HG02798 (cell line): ENCODE results near the gene HS6ST3.
A peak's percentile ranks its signal among the peaks of the same experiment; 100 is the strongest.

Experiments
- ATAC-seq: cut with Tn5 transposase; IDR thresholded peaks from one replicate; pipeline ENCODE4 v1.9.1; 2021; ENCODE audit warnings: mild to moderate bottlenecking; ENCODE audit not compliant: unreplicated experiment, poor library complexity

Gene HS6ST3

DNA sequence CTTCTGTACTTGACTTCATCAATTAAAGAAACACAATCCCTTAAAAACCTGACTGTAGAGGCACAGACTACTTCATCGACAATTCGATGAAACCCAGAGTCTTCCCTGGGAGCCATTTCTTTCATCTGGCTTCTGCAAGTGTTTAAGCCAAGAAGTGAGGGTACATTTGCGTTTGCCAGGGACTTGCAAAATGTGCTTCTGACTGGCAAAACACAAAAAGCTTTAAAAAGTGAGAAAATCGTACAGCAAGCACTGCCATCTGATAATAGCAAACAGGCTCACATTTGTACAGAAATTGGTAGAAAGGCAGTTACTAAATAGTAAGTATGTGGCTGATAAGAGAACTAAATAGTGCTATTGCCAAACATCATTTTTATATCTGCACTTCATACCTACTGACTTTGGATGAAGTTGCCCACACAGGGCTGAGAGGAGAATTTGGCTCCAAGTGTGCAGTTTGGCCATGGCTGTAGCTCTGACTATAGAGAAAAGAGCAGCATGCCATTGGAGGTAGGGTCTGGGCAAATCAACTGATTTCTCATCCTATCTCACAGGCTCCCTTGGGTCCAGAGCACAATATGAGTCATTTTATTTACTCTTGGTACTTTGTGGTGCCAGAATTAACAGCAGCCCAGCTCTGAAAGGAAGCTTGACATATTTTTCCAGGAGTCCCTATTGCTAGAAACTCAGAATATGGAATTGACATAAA lies 546.2 kb downstream of the HS6ST3 start:
- ATAC-seq = no peak

DNA sequence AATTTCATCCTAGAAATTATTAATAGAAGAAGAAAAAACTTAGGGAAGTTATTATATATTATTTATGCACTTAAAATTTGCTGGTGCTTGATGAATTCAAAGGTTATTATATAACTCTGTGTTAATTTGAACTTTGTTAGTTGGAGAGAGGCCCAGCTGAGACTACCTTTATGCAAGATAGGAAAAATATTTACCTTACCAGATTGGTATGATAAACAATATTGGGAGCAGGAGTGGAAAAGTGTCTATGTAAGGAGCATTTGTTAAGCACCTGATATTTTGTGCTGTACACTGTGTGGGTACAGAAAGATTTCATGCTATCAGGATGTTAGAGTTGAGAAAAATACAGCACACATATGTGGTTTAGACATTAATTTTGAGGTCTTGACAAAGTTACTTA lies 547.1 kb downstream of the HS6ST3 start:
- ATAC-seq = no peak

DNA sequence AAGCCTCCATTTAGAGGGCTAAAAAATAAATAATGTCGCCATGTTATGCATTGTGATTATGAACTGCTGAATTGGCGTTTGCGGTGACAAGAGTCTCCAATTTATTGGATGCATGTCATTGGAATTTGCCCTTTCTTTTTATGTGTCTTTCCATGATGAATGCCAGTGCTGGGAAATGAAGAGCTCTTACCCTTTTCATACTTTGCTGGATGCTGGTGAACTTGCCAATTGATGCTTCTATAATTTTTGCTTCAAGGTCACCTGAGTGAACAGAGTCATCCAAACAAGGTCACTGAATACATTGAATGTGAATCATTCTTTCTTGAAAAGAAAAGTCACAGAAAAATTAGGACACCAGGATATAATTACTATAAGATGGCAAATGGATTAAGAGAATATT lies 556.2 kb downstream of the HS6ST3 start:
- ATAC-seq = no peak

DNA sequence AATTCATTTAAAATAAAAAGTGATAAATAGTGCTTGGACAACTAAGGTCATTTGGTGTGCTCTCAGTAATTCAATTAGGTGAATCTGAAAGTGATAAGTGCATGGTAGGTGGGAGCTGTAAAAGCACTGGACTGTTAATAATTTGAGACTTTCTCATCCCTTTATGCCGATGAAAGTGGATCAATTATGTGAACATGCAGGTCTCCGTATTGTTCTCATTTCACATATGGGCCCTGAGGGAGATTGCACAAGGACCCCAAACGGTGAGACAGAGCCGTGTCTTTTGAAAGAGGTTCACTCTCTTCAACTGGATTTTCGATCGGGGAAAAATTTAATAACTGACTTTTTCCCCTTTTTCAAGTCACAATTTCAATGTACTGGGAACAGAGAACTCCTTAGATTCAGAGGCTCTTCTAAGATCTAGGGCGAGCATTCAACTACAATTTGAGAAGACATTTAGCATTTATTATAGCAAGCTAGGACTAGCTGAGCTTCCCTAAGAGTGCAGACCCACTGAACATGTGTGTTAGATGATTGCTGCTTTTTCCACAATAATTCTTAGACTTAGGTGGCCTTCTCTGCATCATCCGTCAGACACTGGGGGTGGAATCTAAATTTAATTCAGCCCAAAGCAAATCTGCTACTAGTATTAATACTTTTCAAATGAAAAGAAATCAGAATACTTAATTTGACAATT lies 556.8 kb downstream of the HS6ST3 start:
- no peak for ATAC-seq

DNA sequence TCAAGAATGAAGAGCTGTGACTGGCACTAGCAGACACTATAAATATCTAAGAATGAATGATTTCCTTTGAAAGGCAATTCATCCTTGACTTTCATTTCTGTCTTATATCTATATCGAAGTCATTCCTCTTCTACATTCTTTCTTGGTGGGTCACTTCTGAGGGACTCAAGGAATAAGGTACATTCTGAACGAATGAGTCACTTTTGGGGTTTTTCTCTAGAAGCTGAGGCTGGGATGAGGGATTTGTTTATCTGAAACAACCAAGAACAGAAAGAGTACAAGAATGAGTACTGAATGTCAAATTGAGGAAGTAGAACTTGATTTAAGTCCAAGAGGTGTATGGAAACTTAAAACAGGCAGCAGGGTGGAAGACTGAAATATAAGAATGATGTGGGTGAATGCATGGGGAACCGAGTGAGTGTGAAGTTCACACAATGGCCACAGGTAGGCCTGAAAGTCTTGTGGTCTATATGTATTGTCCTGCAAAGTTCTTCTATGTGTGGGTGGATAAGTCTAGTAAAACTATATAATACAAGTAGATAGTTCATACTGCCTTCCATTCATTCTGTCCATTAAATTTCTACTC lies 560.5 kb downstream of the HS6ST3 start:
- ATAC-seq = peak; percentile 89

DNA sequence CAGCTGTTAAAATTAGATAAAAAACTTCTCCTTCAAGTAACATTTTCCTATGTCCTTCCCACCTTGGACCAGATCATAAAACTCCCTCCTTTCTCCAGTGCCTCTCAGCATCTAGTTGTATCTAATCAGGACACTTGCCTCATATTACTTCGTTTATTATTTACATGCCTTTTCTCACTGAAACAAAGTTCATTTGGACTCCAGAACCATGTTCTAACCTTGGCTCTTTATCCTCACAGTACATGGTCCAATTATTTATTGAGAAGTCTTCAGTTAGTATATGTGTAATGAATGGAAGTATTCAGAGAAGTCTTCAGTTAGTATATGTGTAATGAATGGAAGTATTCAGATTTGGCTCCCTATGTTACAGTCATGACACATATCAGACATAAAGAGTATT lies 561.7 kb downstream of the HS6ST3 start:
- no peak for ATAC-seq

DNA sequence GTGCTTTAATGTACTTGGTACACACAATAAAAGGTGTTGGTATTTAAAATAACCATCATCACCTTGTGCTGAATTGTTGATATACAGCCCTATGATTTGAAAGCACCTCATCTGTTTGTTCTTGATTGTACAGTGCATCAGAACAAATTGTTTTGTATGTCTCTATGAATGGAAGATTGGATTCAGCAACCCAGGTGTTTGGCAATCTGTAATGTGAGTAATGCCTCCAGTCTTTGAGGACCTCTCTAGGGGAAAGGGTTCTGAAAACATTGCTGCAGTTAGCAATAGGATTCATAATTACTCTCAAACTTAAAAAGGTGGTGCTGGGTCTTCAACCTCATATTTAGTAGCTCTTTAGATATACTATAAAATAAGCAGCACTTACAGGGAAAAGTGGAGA lies 562.6 kb downstream of the HS6ST3 start:
- ATAC-seq = no peak

DNA sequence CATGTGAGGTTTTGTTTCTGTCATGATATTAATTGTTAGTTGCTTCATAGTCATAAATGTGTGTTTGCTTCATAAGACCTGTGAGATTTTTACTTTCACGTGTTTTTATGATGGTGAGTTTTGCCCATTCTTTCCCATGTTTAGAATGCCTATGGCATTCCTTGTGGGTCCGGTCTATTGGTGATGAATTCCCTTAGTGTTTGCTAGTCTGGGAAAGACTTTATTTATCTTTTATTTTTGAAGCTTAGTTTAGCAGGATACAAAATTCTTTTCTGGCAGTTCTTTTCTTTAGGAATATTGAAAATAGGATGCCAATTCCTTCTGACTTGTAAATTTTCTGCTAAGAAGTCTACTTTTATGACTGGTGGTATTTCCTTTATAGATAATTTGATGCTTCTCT lies 571.7 kb downstream of the HS6ST3 start:
- ATAC-seq = no peak

DNA sequence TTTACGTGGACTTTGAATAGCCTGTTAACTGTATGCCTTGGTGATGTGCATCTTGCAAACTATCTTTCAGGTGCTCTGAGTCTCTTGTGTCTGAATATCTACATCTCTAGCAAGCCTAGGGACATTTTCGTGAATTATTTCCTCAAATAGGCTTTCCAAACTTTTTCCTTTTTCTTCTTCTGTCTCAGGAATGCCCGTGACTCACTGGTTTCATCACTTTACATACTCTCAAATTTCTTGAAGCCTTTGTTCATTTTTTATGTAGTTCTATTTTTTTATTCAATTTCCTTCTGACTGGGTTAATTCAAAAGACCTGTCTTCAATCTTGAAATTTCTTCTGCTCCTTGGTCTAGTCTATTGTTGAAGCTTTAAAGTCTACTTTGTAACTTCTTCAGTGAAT lies 572.1 kb downstream of the HS6ST3 start:
- ATAC-seq = no peak

DNA sequence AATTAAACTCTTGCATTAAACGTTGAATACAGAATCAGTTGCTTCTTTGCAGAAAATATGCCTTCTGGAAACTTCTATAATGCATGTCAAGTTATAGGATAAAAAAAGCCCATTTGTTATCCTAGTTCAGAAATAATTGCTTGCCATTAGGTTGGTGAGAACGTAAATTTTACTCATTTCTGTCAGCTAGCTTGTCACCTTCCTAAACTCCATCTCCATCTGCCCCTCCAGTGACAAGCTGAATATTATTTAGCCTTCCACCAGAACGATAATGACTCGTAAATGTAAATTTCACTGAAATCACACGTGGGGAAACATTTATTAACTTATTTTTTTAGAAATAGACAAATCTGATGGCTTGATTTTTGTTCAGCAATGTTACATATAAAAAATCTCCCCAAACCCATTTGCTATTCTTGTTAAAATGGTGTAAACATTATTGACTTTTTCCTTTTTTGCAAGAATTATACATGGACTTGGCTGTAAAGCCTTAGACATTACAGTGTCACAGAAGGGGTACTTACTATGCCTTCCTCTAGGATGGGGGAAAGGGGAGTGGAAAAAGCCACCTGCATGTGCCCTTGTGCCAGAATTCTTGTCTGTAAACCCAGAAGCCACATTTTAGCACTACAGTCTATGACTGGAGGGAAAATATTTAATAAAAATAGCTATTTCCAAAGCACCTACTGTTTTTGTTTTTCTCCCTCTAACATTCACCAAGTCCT lies 577.5 kb downstream of the HS6ST3 start:
- no peak for ATAC-seq

DNA sequence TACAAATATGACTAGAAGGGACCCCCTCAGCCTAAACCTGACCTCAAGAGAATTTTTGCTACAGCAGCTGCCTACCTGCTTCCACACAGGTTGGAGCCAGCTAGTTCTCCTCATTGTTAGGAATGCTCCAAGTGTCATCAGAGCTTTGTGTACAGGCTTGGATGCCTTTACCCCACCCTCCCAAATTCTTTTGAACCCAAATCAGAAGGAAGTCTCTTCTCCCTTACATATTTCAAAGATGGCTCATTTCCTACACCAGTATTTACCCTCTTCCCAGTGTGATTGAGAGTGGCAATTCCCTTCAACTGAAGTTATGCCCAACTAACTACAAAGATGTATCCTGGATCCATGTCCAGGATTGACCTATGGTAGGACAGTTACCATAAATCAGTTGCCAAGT lies 581.2 kb downstream of the HS6ST3 start:
- ATAC-seq = no peak

DNA sequence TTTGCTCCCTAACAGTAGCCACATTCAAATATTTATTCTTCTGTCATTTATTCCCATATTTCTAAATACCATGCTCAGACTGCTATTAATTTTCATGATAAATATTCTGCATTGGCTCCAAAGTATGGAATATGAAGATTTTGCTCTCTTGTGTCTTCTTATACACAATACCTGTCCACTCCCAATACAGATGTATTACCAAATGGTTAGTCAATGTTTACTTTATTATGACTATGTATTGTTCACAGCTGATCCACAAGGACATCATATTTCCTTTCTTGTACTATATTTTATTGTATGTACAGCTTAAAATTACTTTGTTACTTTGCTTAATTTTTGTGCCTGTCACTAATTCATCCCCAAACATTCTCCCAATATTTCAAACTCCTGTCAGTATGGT lies 582.1 kb downstream of the HS6ST3 start:
- ATAC-seq = no peak

DNA sequence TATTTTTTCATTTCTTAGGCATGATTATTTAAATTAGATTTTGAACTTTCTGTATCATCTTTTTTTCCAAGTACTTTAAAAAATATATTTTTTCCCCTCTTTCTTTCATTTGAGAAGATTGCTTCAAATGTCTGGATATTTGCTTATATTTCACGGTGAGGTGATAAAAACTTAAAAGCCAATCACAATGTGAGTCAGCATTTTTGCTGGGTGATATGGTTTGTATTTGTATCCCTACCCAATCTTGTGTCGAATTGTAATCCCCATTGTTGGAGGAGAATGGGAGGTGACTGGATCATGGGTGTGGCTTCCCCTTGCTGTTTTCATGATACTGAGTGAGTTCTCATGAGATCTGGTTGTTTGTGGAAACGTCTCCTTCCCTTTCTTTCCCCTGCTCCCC lies 583.9 kb downstream of the HS6ST3 start:
- ATAC-seq = no peak

DNA sequence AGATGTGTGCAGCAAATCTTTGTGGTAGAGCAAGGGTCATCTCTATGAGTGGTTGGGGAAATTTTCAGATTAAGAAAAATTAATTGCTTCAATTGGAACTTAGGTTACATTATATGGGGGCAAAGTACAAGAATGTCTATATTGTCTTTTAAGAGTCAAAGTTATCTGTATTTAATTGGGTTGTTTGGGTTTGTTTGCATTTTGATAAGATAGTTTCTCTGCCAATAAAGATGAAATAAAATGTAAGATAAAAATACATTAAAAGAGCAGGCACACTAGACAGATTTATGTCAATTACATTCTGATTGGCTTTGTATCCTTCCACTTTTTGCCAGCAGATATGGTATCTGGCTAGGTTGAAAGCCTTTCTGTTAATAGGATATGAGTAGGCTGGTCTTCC lies 587.1 kb downstream of the HS6ST3 start:
- ATAC-seq = no peak

DNA sequence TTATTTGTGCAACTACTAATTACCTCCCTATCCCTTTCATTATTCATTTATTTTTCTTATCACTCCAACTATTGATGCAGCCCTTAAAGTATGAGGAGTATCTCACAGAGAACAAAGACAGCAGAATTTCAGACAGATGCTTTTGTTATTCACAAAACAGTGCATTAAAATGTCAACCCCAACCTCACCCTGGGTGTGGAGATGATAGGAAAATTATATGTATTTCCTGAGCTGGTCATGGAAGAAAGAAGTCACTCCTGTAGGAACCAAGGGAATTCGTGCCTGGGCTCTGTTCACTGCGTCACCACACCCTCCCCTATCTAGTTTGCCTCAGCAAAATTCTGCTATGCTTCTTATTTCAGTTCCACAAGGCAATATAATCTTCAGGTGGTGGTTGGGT lies 588.9 kb downstream of the HS6ST3 start:
- no peak for ATAC-seq

DNA sequence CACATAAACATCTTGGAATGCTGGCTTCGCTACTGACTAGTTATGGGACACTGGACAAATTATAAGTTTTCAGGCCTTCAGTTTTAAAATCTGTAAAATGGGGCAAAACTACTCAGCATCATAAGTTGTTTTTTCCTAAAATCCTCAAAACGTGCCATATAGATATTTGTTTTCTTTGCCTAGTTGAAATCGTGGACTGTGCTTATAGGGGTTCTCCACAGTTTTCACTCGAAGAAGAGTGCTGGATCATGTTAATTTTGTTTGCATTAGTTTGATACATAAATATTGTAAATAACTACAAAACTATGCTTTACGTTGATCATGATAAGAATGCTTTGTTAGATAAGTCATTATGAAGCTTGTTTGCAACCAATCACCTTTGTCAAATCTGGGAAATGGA lies 591.0 kb downstream of the HS6ST3 start:
- ATAC-seq = no peak

DNA sequence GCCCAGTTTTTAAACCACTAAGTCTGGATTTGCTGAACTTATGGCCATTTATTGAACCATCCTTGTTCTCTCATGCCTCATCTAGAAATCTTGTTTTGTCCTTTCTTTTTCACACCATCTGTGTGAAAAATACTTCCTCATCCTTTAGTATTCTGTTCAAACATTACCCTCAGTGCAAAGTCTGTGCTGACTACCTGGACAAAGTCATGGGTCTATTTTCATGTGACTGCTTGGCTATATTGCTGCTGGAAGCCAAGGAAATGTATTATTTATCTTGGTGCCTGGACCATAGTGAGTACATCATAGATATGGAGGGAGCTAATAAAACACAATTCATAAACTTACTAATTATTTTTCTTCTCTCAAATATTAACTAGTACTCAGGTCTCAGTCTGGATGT lies 591.9 kb downstream of the HS6ST3 start:
- no peak for ATAC-seq

DNA sequence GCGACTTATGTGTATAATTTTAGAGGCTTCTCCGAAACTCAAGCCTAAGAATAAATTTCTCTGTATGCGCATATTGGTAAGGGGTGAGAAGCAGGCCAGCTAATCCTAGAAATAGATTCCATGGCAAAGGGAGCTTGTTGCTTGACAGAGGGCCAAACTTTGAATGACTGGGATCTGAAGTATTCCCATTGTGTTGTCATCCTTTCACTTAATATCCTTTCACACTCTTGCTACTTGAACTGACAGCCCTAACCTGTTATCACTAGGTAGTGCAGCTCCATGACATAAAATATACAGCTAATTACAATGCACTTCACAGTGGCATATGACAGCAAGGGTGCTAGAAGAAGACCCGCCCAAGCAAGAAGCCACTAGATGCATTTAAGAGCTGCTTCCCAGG lies 594.6 kb downstream of the HS6ST3 start:
- no peak for ATAC-seq

DNA sequence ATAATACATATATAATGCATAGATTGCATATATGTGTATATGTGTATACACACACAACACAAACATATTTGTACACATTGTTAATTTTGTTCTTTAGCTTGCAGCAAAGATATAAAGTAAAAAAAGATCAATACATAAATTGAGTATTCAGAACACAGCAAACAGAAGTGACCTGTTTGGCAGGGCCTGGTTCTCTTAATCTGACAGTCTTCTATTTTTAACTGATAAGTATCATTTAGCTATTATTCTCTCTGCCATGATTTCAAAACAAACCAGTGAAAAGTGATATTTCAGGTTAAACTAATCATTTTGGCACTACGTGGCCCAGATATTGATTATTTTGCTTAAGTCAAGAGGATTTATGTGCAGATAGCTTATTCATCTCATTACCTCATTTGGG lies 595.0 kb downstream of the HS6ST3 start:
- ATAC-seq = no peak

DNA sequence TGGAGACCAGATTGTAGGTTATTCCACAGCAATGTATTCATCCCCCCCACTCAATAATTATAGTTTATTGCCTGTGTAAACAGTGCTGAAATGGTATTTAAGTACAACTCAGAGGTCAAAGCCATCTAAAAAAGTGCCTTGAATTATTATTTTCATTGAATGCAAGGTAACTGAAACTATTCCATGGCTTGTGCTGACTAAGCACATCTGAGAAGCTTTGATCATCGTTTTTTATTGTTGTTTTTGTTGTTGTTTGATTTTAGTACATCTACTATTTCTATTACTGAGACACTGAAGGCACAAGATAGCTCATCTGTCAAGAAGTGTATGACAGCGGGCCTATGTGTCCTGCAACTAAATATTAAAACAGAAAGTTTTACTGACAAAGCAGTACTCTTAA lies 596.4 kb downstream of the HS6ST3 start:
- no peak for ATAC-seq

DNA sequence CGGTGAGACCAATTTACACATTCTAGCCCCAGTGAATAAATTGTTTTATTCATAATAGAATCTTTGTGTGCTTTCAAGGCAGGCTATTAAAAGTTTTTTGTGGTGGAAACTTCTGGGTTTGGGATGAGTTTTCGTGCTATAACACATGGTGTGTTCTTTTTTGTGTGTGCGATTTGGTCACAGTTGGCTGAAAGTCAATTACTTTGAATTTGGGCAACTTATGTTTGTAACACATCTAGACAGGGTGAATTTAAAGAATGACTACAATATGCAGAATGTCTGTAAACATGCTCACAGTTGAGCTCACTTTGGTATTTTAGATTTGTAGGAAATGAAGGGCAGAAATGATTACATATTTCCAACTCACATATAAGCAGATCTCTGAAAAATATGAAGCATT lies 597.3 kb downstream of the HS6ST3 start:
- no peak for ATAC-seq
